A549 treated with RU486 at 1 μM for 4 hours (cell line): ENCODE data around the gene FOXJ3. TPM values are rescaled to one million over a fixed set of nuclear protein-coding genes. Genes with fewer than 3 reads are reported as not detected.

ENCODE experiments used
- total RNA-seq: library from RNA; stranded (reverse); fragments of 200-300 nt; extraction: Qiagen RNA extraction; gene quantifications from 5 replicates; pipeline ENCODE4 v1.2.3, GENCODE V29; 2022; ENCODE audit warnings: low read depth

FOXJ3 gene
- 12.0 to 20.3 TPM (median 19.6 TPM) in 5 replicates for total RNA-seq

GRCh38 chr1:42335050-42335808 is at the start of gene FOXJ3:
TSS of gene FOXJ3 (minus strand) at chr1:42335235. CDS start at chr1:42311093, 24,142 bp downstream.

GRCh38 chr1:42380586-42381279 is 45.7 kb upstream of the FOXJ3 start, which contains the start of gene RIMKLA:
TSS of gene RIMKLA (plus strand) at chr1:42380792. CDS start at chr1:42380935, 143 bp downstream.

GRCh38 chr1:42164551-42165420 is 170.2 kb downstream of the FOXJ3 start, which contains the start of gene GUCA2A:
TSS of gene GUCA2A (minus strand) at chr1:42164745. CDS start at chr1:42164712, 33 bp downstream.

GRCh38 chr1:42152907-42153600 is 182.0 kb downstream of the FOXJ3 start, which contains the start of gene GUCA2B:
TSS of gene GUCA2B (plus strand) at chr1:42153410. CDS start at chr1:42153451, 41 bp downstream.

Other genes with a start within 250 kb of the FOXJ3 start
- gene GUCA2B, start 181.8 kb downstream of the FOXJ3 start, total RNA-seq: 0.28 to 0.38 TPM in 2 of 5 replicates, not detected in the others
- gene GUCA2A, start 170.5 kb downstream of the FOXJ3 start, total RNA-seq: not detected in 5 replicates
- 0.64 to 1.4 TPM (median 1.2 TPM) in 5 replicates for gene RIMKLA, start 45.6 kb upstream of the FOXJ3 start, total RNA-seq
- 0.16 to 0.77 TPM (median 0.25 TPM) in 5 replicates for gene ZMYND12, start 120.8 kb upstream of the FOXJ3 start, total RNA-seq
- 31.3 to 39.6 TPM (median 38.7 TPM) in 5 replicates for gene PPCS, start 121.3 kb upstream of the FOXJ3 start, total RNA-seq
- 0.43 to 1.4 TPM (median 0.61 TPM) in 5 replicates for gene CCDC30, start 128.1 kb upstream of the FOXJ3 start, total RNA-seq